Stomach (tissue), 9 donors: ENCODE results near the gene OGFR. TPM values are rescaled to one million over a fixed set of nuclear protein-coding genes. Genes with fewer than 3 reads are reported as not detected.

Source experiments
- DNase-seq, 2 donors: peaks; one replicate each; pipeline versions ENCODE4 v3.0.0 to v3.0.0-alpha.2; 2013 to 2019
- H3K27ac ChIP-seq, 5 donors: fragments of 200-600 bp in 4 of 5; sonication (generic) in 4 of 5; one replicate each; pipeline ENCODE4 v1.5.1; 2013 to 2019; ENCODE audit warnings: mild to moderate bottlenecking in 1 of 5, moderate library complexity in 1 of 5
- H3K27me3 ChIP-seq, 3 donors: fragments of 200-600 bp; sonication (generic); one replicate each; pipeline ENCODE4 v1.5.1; 2017 to 2019; ENCODE audit warnings: mixed run types in 1 of 3
- H3K36me3 ChIP-seq, 4 donors: fragments of 200-600 bp; sonication (generic); 1 replicate in 3 of 4; 2 replicates in 1 of 4; pipeline ENCODE4 v1.5.1; 2016 to 2019
- H3K4me1 ChIP-seq, 4 donors: fragments of 200-600 bp; sonication (generic); one replicate each; pipeline ENCODE4 v1.5.1; 2016 to 2019
- H3K4me3 ChIP-seq, 4 donors: fragments of 200-600 bp; sonication (generic) in 3 of 4; one replicate each; pipeline ENCODE4 v1.5.1; 2016 to 2019; ENCODE audit warnings: mild to moderate bottlenecking in 1 of 4
- H3K9me3 ChIP-seq, 4 donors: fragments of 200-600 bp; sonication (generic); one replicate each; pipeline ENCODE4 v1.5.1; 2016 to 2019
- EP300 ChIP-seq: sonication (generic); formaldehyde crosslinking; IDR thresholded peaks from one replicate; pipeline ENCODE4 v1.6.1; 2017; ENCODE audit warnings: antibody characterized with exemption
- POLR2A ChIP-seq, 4 donors: fragments of 450-650 bp; IDR thresholded peaks; one replicate each; pipeline ENCODE4 v1.6.1; 2016; ENCODE audit warnings: antibody characterized with exemption in 4 of 4, control low read depth in 2 of 4, mild to moderate bottlenecking in 1 of 4, moderate library complexity in 1 of 4
- POLR2AphosphoS5 ChIP-seq, 3 donors: sonication (generic); formaldehyde crosslinking; IDR thresholded peaks; one replicate each; pipeline ENCODE4 v1.6.1; 2016; ENCODE audit warnings: antibody characterized with exemption in 3 of 3
- WGBS, 5 donors: extraction: QIAGEN DNeasy Blood & Tissue Kit in 3 of 5; methylation state at CpG; one replicate each; pipeline versions ENCODE4 v1.1.5 to v1.1.7; 2013 to 2018; 5-methylcytosine and 5-hydroxymethylcytosine counted together
- intact Hi-C: fragments of 100-400 bp; cut with DNase I; formaldehyde crosslinking; loops from one replicate; pipeline ENCODE4 v1.15.1; 2023; ENCODE audit warnings: low total_unique reads
- polyA plus RNA-seq, 3 donors: library from polyadenylated mRNA; stranded (reverse); fragments of 200-250 nt; gene quantifications; one replicate each; pipeline ENCODE4 v1.2.3, GENCODE V29; 2013
- total RNA-seq, 5 donors: library from RNA; depleted of rRNA; stranded (reverse); fragments of >200 nt; gene quantifications; one replicate each; pipeline versions ENCODE4 v1.1.0 to v1.2.3, GENCODE V29; 2014 to 2016
- TF ChIP-seq, protein P1 (sequence below), 7 experiments: fragments of 450-650 bp in 4 of 7; fragments of 200-600 bp in 3 of 7; sonication (generic) in 3 of 7; IDR thresholded peaks; one replicate each; pipeline ENCODE4 v1.5.1; 2016 to 2019; ENCODE audit warnings: antibody characterized with exemption in 7 of 7, control low read depth in 2 of 7, mild to moderate bottlenecking in 1 of 7
- donor health status: healthy with polysubstance abuse.
- donor health status: Bipolar disorder and iron deficiency.
- donor health status: healthy.

OGFR gene
- total and polyA plus RNA-seq, 8 donors = 20.1 to 75.3 (median 42.3) TPM

- Histone ChIP-seq H3K36me3 (peaks cover 5 to 31% (median 22%) of the 10 kb centered on the region in 4 donors), H3K9me3 (no peaks in the 10 kb centered on the region), H3K4me1 (peaks cover 8 to 22% (median 17%) of the 10 kb centered on the region in 4 donors), H3K4me3 (no peak overlapping the region), H3K27me3 (peaks cover 0 to 4% (median 0%) of the 10 kb centered on the region in 3 donors), H3K27ac (no peak overlapping the region)
- no peak for DNase-seq
- intact Hi-C loops = no loop called here
- WGBS, 5 donors = 87 to 92% (median 89%) methylated on average over 12 of the region's 12 CpGs
- TF ChIP-seq POLR2AphosphoS5 (IDR thresholded peaks at IDR 0.05) (no peak), EP300 (no peak), POLR2A (IDR thresholded peaks at IDR 0.05) (no peak)
- TF ChIP-seq, protein P1, sequence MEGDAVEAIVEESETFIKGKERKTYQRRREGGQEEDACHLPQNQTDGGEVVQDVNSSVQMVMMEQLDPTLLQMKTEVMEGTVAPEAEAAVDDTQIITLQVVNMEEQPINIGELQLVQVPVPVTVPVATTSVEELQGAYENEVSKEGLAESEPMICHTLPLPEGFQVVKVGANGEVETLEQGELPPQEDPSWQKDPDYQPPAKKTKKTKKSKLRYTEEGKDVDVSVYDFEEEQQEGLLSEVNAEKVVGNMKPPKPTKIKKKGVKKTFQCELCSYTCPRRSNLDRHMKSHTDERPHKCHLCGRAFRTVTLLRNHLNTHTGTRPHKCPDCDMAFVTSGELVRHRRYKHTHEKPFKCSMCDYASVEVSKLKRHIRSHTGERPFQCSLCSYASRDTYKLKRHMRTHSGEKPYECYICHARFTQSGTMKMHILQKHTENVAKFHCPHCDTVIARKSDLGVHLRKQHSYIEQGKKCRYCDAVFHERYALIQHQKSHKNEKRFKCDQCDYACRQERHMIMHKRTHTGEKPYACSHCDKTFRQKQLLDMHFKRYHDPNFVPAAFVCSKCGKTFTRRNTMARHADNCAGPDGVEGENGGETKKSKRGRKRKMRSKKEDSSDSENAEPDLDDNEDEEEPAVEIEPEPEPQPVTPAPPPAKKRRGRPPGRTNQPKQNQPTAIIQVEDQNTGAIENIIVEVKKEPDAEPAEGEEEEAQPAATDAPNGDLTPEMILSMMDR (IDR thresholded peaks at IDR 0.05) = no peak
These were observed 55.1 kb downstream of the OGFR start for GRCh38 chr20:62859721-62860120.

DNA sequence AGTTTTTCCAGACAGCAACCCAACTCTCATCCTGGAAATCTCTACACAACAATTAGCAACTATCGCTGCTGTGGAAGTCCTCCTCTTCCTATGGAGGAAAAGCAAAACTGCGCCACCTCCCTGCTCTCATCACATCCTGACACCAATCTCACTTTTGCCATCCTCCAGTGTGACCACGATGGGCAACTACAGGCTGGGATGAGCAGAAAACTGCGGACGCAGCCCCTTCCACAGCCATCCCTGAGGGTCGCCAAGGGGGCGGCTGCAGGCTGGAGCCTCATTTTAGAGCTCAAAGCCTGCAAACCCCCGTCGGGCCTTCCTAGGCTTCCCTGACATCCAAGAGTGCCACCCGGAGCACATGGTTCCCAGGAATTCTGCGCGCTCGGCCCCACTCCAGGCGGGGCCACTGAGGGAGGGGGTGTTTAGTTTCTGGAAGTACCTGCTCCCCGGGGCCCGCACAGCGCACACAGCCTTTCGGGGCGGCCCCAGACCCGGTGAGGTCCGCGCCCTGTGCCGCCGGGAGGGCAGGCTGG, 55.8 kb downstream of the OGFR start:
- 18 to 43% (median 24%) methylated on average over 10 to 24 of the region's 24 CpGs for WGBS, 5 donors
- Histone ChIP-seq H3K9me3 (no peaks in the 10 kb centered on the region), H3K27ac (no peak overlapping the region), H3K36me3 (peaks cover 5 to 24% (median 16%) of the 10 kb centered on the region in 4 donors), H3K4me3 (peak overlapping the region; percentile 42 to 56 (median 48)), H3K27me3 (peaks cover 0 to 4% (median 0%) of the 10 kb centered on the region in 3 donors), H3K4me1 (peaks cover 8 to 22% (median 17%) of the 10 kb centered on the region in 4 donors)
- intact Hi-C loops = no loop called here
- TF ChIP-seq POLR2AphosphoS5 (IDR thresholded peaks at IDR 0.05) (no peak), POLR2A (IDR thresholded peaks at IDR 0.05) (no peak), EP300 (no peak)
- TF ChIP-seq, protein P1 (IDR thresholded peaks at IDR 0.05) = no peak
- peak in 1 of 2 donors; percentile 46 for DNase-seq

GRCh38 chr20:62860924-62861691, 56.5 kb downstream of the OGFR start:
- intact Hi-C loops = no loop called here
- 1 to 2% (median 1%) methylated on average over 39 to 129 of the region's 129 CpGs; no CpG with 5 or more reads in 1 of the 5 donors for WGBS, 5 donors
- Histone ChIP-seq H3K27ac (peak overlapping the region in 3 of 5 donors; percentile 29 to 56 (median 54)), H3K9me3 (no peaks in the 10 kb centered on the region), H3K36me3 (peaks cover 5 to 19% (median 12%) of the 10 kb centered on the region in 4 donors), H3K27me3 (peaks cover 0 to 4% (median 0%) of the 10 kb centered on the region in 3 donors), H3K4me3 (peak overlapping the region; percentile 45 to 56 (median 50)), H3K4me1 (peaks cover 8 to 22% (median 17%) of the 10 kb centered on the region in 4 donors)
- TF ChIP-seq POLR2AphosphoS5 (IDR thresholded peaks at IDR 0.05) (no peak), EP300 (no peak), POLR2A (IDR thresholded peaks at IDR 0.05) (no peak)
- TF ChIP-seq, protein P1 (IDR thresholded peaks at IDR 0.05) = no peak
- DNase-seq = peak in 1 of 2 donors; percentile 72

DNA sequence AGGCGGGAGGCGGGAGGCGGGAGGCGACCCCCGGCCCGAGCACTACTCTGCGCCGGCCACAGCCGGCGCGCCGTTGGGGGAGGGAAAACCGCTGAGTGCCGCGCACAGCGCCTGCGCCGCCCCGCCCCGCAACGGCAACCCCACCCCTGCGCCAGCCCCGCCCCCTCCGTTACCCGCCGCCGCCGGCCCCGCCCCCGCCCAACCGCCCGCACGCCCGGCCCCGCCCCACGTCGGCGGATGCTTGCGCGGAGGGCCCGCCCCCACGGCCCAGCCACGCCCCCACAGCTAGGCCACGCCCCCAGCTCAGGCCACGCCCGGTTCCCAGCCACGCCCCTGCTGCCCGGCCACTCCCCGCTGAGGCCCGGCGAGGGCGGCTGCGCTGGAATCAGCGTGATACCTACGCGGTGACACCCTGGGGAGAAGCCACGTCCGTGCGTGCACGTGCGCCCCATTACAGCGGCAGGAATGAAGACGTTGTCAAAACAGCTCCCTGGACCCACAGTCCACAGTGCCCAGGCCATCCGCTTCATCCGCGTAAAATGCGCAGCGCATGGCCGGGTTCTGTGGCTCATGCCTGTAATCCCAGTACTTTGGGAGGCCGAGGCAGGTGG, 57.2 kb downstream of the OGFR start, which contains the start of gene TCFL5:
Gene TCFL5, minus strand, starts transcription at position 97 of the 611 bp plus-strand sequence. CDS start 152 bp downstream, outside the sequence.
- Histone ChIP-seq H3K9me3 (no peaks in the 10 kb centered on the region), H3K27ac (peak within 1 kb of the TSS; percentile 29 to 78 (median 56)), H3K4me3 (peak within 1 kb of the TSS; percentile 45 to 56 (median 50)), H3K27me3 (peaks cover 0 to 4% (median 0%) of the 10 kb centered on the region in 3 donors), H3K36me3 (peaks cover 4 to 13% (median 9%) of the 10 kb centered on the region in 4 donors), H3K4me1 (peaks cover 8 to 22% (median 17%) of the 10 kb centered on the region in 4 donors)
- peak; percentile 93 to 95 for DNase-seq
- intact Hi-C loops = no loop called here
- WGBS, 5 donors = 9 to 37% (median 13%) methylated on average over 17 to 69 of the region's 70 CpGs
- TF ChIP-seq EP300 (no peak), POLR2AphosphoS5 (IDR thresholded peaks at IDR 0.05) (peak in 2 of 3 donors; percentile 20 to 65), POLR2A (IDR thresholded peaks at IDR 0.05) (no peak)
- TF ChIP-seq, protein P1 (IDR thresholded peaks at IDR 0.05) = no peak
